ENCODE results near the gene MX1.

Gene MX1

GRCh38 chr21:41432562-41433460 is 6.8 kb downstream of the MX1 start:
- DNase-seq, result no peak

DNA sequence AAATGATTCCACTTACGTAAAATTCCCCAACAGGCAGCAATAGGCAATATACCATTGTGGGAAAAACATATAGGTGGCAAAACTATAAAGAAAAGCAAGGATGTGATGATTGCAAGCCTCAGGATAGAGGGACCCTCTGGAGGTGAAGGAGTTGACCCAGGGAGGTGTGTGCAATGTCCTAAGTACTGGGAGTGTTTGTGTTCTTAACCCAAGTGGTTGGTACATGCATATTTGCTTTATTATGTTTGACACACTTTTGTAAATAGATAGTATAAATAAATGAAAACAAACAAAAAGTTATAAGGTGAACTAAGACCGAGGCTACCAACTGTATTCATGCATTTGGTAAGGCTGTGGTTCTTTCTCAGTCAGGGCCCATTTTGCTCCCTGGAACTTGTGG is 7.5 kb downstream of the MX1 start:
- no peak for DNase-seq

DNA sequence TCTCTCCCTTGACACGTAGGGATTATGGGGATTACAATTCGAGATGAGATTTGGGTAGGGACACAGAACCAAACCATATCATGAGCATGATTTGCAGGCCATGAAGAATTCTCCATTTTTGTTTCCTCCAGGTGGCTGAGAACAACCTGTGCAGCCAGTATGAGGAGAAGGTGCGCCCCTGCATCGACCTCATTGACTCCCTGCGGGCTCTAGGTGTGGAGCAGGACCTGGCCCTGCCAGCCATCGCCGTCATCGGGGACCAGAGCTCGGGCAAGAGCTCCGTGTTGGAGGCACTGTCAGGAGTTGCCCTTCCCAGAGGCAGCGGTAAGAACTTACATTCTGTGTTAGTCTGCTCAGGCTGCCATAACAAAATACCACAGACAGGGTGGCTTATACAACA is 9.7 kb downstream of the MX1 start:
- no peak for DNase-seq

GRCh38 chr21:41437729-41438128 is 11.7 kb downstream of the MX1 start:
- DNase-seq, result no peak

DNA sequence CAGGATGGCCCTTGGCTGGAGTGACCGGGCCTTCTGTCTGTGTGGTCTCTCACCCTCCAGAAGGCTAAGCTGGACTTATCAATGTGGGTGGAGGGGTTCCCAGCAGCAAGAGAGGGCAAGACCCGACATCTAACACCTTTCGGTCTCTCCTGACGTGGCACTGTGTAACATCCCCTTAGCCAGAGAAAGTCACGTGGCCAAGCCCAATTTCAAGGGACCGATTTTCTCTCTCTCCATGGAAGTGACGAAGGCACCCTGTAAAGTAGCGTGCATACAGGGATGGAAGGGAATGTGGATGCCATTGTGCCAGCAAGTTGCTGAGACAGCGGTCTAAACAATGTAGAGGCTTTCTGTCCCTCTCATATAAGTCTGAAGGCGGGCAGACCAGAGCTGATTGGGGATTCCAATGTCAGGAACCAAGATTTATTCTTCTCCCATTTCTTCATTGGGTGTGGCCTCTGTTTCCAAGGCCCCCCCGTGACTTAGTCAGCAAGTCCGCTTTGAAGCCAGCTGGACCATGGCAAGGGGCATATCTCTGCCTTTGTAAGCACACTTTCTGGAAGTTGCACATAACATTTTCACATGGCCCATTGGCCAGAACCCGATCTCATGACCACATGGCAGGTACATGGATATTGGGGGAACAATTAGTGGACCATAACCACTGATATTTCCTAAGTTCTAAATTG is 12.5 kb downstream of the MX1 start:
- DNase-seq, result no peak

DNA sequence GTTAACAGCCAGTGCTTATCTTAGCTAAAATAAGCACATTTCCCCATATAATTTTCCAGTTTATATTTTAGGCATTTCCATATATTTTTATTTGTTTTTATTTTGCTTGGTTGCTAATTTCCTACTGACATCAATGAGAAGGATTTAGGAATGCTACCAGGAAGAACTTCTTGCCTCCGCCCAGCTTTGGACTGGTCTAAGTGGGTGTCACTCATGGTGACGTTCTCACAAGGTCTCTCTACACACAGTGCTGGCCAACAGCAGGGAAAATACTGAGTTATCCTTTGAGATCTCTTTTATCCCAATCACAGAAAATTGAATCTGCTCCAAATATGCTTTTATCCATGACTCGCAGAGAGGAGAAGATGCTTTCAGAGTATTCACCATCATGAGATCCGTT is 13.2 kb downstream of the MX1 start:
- DNase-seq, result no peak

GRCh38 chr21:41441546-41441945 is 15.5 kb downstream of the MX1 start:
- DNase-seq, result no peak

DNA sequence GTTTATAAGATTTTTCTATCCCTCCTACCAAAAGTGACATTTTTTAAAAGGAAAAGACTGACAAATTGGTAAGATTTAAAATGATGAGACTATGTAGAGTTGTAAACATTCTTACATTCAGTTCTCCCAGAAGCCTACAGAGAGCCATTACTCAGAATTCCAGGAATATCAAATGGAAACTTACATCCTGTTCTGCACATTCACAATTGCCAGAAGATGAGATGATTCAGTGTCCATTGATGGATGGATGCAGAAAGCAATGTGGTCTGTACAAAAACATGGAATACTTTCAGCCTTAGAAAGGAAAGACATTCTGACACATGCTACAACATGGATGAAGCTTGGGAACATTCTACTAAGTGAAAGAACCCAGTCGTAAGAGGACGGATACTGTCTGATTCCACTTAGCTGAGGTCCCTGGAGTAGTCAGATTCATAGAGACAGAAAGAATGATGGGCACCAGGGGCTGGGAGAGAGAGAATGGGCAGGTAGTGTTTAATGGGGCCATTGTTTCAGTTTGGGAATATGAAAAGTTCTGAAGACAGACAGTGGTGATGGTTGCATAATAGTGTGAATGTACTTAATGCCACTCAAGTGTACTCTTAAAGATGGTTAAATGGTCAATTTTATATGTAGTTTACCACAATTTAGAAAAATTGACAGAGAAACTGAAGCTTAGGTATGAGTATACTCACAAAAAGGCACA is 16.6 kb downstream of the MX1 start:
- no peak for DNase-seq

GRCh38 chr21:41443562-41443961 is 17.5 kb downstream of the MX1 start:
- DNase-seq, result no peak

DNA sequence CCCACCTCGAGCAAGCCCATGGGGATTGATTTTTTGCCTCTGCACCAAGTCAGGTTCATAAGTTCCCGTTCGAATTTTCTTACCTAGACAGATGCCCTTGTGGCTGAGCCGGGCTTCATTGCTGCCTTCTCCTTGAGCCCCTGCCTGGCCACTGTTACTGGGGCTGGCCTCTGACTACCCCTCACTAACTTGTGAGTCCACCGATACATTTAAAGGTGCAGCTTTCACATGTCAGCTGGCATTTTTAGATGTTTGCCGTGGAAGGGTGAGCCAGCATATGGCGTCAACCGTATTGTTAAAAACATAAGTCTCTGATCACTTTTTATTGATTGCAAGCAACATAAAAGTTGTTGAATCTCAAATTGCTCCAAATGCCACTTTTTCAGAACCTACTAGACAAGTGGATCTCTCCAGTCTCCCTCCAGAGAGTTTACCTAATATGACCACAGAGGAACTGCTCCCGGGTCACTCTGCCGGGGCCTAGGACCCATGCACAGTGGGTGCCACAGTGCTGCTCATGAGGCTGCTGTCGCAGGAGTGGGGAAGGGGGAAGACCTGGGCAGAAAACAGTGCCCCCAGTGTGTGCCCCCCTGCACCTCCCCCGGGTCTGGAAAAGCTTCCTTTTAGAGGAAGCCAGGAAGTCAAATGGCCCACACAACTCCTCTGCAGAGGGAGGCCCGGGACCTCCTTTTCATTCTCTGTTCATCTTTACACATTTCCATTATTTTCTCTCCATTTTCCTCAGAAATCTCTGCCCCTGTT is 18.8 kb downstream of the MX1 start:
- DNase-seq, result no peak

DNA sequence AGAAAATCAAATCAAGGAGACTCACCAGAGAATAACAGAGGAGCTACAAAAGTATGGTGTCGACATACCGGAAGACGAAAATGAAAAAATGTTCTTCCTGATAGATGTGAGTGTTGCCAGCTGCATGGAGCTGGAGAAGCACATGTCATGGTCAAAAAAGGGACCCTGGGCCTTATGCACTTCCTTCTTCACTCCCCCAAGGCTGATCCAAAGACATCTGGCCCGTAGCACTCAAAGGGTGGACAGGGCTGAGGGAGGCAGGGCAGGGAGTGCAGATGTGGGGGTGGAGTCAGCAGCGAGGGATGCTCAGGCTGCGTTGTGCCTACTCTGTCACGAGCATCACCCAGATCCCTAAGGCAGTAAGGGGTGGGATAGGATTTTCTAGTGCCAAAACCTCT is 19.4 kb downstream of the MX1 start:
- no peak for DNase-seq

DNA sequence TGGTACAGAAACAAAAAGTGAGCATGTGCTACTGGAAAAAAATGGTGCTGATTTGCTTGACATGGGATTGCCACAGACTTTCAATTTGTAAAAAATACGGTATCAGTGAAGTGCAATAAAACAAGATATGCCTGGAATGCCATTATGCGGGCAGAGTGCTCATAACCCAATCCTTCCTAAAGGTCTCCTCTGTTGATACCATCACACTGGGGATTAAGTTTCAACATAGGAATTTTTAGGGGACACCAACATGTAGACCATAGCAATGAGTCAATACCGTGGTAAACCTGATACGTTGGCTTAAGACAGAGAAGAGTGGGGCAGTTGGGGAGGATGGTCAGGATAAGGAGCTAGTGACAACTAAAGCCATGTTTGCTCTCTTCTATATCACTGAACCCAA is 20.5 kb downstream of the MX1 start:
- no peak for DNase-seq

DNA sequence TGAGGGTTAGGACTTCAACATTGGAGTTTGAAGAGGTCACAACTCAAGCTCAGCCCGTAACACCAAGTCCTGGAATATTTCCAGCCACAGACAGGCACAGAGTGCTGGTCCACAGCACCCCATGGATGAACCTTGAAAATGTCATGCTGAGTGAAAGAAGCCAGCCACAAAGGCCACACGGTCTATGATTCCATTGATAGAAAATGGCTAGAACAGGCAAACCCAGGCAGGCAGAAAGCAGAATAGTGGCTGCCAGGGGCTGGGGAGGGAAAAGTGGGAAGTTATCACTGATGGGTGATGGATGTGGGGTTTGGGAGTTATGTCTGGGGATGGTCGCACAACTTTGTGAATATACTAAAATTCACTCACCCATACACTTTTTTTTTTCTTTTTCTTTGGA is 21.3 kb downstream of the MX1 start:
- no peak for DNase-seq

- DNase-seq, result no peak
These were observed 23.6 kb downstream of the MX1 start for GRCh38 chr21:41449613-41450012.

DNA sequence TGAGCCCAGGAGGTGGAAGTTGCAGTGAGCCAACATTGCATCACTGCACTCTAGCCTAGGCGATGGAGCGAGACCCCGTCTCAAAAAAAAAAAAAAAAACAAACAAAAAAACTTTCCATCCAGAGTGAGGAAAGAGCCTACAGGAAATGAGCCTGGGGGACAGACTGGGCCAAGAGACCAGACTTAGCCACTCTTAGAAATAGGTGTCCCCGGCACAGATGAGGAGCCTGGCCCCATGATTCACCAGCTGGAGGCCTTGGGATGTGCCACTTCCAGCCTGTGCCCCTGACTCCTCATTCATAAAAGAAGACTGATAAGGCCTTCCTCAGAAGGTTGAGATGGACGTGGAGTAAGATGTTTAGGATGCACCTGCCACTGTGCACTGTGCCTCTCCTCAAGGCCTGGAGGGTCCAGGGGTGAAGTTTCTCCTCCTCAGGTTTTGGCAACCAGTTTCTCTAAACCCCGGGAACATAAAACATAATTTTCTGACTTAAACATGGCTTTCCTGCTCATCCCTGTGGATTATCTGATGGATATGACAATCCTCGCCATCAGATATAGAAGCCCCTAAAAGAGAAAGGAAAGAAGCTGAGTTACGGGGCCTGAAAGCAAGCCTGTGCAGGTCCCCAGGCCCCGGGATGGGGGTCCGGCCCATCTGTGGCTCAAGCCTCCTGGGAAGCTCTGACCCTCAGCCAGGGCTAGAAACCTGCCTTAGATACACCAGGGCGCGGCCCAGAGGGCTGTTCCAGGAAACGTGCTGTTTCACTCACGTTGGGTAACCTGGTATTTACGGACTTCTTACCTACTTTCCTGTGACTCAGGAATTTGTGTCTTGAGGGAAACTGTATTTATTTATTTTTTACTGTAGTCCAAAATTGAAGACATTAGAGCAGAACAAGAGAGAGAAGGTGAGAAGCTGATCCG is 26.0 kb downstream of the MX1 start:
- DNase-seq, result no peak

GRCh38 chr21:41453198-41453597 is 27.2 kb downstream of the MX1 start:
- DNase-seq, result no peak

GRCh38 chr21:41453761-41454160 is 27.7 kb downstream of the MX1 start:
- no peak for DNase-seq

DNA sequence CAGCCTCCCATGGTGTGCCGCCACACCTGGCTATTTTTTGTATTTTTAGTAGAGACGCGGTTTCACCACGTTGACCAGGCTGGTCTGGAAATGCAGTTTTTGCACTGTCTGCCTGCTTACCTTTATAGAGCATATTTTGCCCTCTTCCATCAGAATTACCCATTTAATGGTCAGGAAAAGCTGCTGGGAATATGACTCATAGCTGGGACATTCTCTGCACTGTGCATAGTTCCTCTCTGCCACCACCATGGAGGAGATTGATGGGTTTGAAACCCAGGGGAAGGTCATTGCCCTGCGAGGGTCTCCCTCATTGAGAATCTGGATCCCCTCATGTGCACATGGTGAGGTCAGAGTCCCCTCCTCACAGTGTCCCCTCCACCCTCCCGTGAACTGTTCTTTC is 32.1 kb downstream of the MX1 start:
- no peak for DNase-seq

GRCh38 chr21:41458559-41458958 is 32.5 kb downstream of the MX1 start:
- DNase-seq, result no peak

DNA sequence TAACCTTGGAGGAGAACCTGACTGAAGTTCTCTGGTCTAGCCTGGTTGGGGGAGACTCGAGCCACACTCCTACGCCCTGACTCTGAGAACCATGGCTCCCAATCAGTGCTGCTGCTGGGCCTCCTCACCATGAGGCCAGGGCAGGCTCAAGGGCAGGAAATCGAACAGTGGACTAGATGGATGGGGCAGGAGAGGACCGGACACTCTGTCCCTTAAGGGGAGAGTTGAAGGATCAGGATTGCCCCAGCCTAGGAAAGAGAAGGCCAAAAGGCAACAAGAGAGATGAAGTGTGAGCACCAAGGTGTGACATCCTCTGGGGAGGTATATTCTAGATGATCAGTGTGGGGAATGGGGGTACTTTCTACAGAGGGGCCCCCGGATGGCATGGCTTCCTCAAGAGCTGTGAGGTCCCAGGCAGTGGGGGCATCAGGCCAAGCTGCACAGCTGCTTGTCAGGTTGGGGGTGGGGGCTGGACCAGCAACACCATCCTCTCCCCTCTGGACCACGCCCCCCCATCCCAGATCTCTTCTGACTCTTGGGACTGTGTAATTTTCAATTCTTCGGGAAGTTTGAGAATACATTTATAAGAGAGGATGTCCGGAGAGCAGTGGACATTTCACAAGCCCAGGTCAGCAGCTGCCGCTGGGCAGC is 34.0 kb downstream of the MX1 start:
- DNase-seq, result no peak
